NCI-H526 (cell line): ENCODE data around the gene TRPM8.
A peak's percentile ranks its signal among the peaks of the same experiment; 100 is the strongest.
"Not testable (repeated sequence)": the region's sequence is repeated elsewhere in the genome, so short reads cannot be mapped to it uniquely, and the experiment has no call there.

Source experiments
- DNase-seq, 2 experiments: peaks; one replicate each; lab custom pipeline; 2025; lab: John Stamatoyannopoulos, UW

Gene TRPM8

GRCh38 chr2:233938676-233939370 is 21.6 kb downstream of the TRPM8 start:
- peak in 1 of 2 experiments; percentile 21 for DNase-seq

- no peak for DNase-seq
These were observed 23.5 kb downstream of the TRPM8 start for GRCh38 chr2:233940376-233941276.

GRCh38 chr2:233942731-233943130 is 25.6 kb downstream of the TRPM8 start:
- DNase-seq, result no peak

GRCh38 chr2:233944269-233944668 is 27.1 kb downstream of the TRPM8 start:
- no peak for DNase-seq

- no peak for DNase-seq
These were observed 27.5 kb downstream of the TRPM8 start for GRCh38 chr2:233944722-233945121.

- peak in 1 of 2 experiments; percentile 95 for DNase-seq
These were observed 28.0 kb downstream of the TRPM8 start for GRCh38 chr2:233945146-233945545.

GRCh38 chr2:233950078-233950825 is 33.1 kb downstream of the TRPM8 start:
- DNase-seq, result no peak

GRCh38 chr2:233952335-233952734 is 35.2 kb downstream of the TRPM8 start:
- no peak for DNase-seq

GRCh38 chr2:233953087-233953801 is 36.1 kb downstream of the TRPM8 start:
- DNase-seq, result peak; percentile 33 to 49

GRCh38 chr2:233960203-233960602 is 43.0 kb downstream of the TRPM8 start:
- no peak for DNase-seq

GRCh38 chr2:233961905-233962304 is 44.7 kb downstream of the TRPM8 start:
- no peak for DNase-seq

GRCh38 chr2:233964581-233964980 is 47.4 kb downstream of the TRPM8 start:
- DNase-seq, result no peak

- DNase-seq, result no peak
These were observed 47.9 kb downstream of the TRPM8 start for GRCh38 chr2:233965032-233965603.

- not testable (repeated sequence) for DNase-seq
These were observed 48.5 kb downstream of the TRPM8 start for GRCh38 chr2:233965646-233966045.

GRCh38 chr2:233966388-233966787 is 49.2 kb downstream of the TRPM8 start:
- DNase-seq, result no peak

GRCh38 chr2:233967164-233967563 is 50.0 kb downstream of the TRPM8 start:
- DNase-seq, result no peak

- DNase-seq, result no peak
These were observed 51.4 kb downstream of the TRPM8 start for GRCh38 chr2:233968556-233968955.

- DNase-seq, result not testable (repeated sequence)
These were observed 55.3 kb downstream of the TRPM8 start for GRCh38 chr2:233972460-233972859.

- no peak for DNase-seq
These were observed 55.9 kb downstream of the TRPM8 start for GRCh38 chr2:233972941-233973575.

GRCh38 chr2:233973786-233974185 is 56.6 kb downstream of the TRPM8 start:
- no peak for DNase-seq

- no peak for DNase-seq
These were observed 57.4 kb downstream of the TRPM8 start for GRCh38 chr2:233974530-233975071.
